MM.1S (cell line): ENCODE data around the gene MTERF2.

ENCODE experiments used
- DNase-seq: peaks from one replicate; pipeline ENCODE4 v3.0.0-alpha.2; 2015
- H2AFZ ChIP-seq: fragments of 300-600 bp; sonication (generic); 2 replicates; pipeline ENCODE4 v1.6.0; 2016; ENCODE audit warnings: antibody characterized with exemption, low read length
- H3F3A ChIP-seq: fragments of 300-600 bp; sonication (generic); 2 replicates; pipeline ENCODE4 v1.6.1; 2016; ENCODE audit warnings: mild to moderate bottlenecking, antibody characterized with exemption, low read length, moderate library complexity, mixed read lengths; ENCODE audit not compliant: insufficient read depth
- H3K27ac ChIP-seq: fragments of 300-600 bp; sonication (generic); 2 replicates; pipeline ENCODE4 v1.5.1; 2016; ENCODE audit warnings: mild to moderate bottlenecking, low read length
- H3K27me3 ChIP-seq: fragments of 300-600 bp; sonication (generic); replicated peaks from 2 replicates; pipeline ENCODE4 v1.6.0; 2016; ENCODE audit warnings: low read length; ENCODE audit not compliant: insufficient read depth
- H3K36me3 ChIP-seq: fragments of 300-600 bp; sonication (generic); replicated peaks from 2 replicates; pipeline ENCODE4 v1.6.1; 2016; ENCODE audit warnings: mild to moderate bottlenecking, low read length, mixed read lengths; ENCODE audit not compliant: insufficient read depth
- H3K4me1 ChIP-seq: fragments of 300-600 bp; sonication (generic); 2 replicates; pipeline ENCODE4 v1.6.1; 2016; ENCODE audit warnings: low read length, mixed read lengths
- H3K4me2 ChIP-seq: fragments of 300-600 bp; sonication (generic); 2 replicates; pipeline ENCODE4 v1.6.0; 2016; ENCODE audit warnings: low read depth, low read length
- H3K4me3 ChIP-seq: fragments of 300-600 bp; sonication (generic); 2 replicates; pipeline ENCODE4 v1.5.1; 2016; ENCODE audit warnings: low read length, mixed read lengths
- H3K79me2 ChIP-seq: fragments of 300-600 bp; sonication (generic); 2 replicates; pipeline ENCODE4 v1.6.1; 2016; ENCODE audit warnings: mixed run types, low read length, mixed read lengths
- H3K9ac ChIP-seq: fragments of 300-600 bp; sonication (generic); 2 replicates; pipeline ENCODE4 v1.6.1; 2016; ENCODE audit warnings: low read length, mixed read lengths
- H3K9me2 ChIP-seq: fragments of 300-600 bp; sonication (generic); replicated peaks from 2 replicates; pipeline ENCODE4 v1.6.1; 2016; ENCODE audit warnings: mild to moderate bottlenecking, low read length, mixed read lengths; ENCODE audit not compliant: insufficient read depth
- H3K9me3 ChIP-seq: fragments of 300-600 bp; sonication (generic); replicated peaks from 2 replicates; pipeline ENCODE4 v1.6.1; 2016; ENCODE audit warnings: mild to moderate bottlenecking, low read length, mixed read lengths; ENCODE audit not compliant: insufficient read depth
- H4K20me1 ChIP-seq: fragments of 300-600 bp; sonication (generic); 2 replicates; pipeline ENCODE4 v1.6.1; 2016; ENCODE audit warnings: mild to moderate bottlenecking, low read length, moderate library complexity, mixed read lengths; ENCODE audit not compliant: insufficient read depth
- EZH2 ChIP-seq: fragments of 300-600 bp; sonication (generic); optimal IDR thresholded peaks from 2 replicates; pipeline ENCODE3; 2017; ENCODE audit warnings: low read depth, mild to moderate bottlenecking, antibody characterized with exemption, low read length, mixed read lengths
- EZH2phosphoT487 ChIP-seq: fragments of 300-600 bp; sonication (generic); IDR thresholded peaks from 2 replicates; pipeline ENCODE4 v1.6.1; 2018; ENCODE audit warnings: antibody characterized with exemption, low read length
- TF ChIP-seq, protein P1 (sequence below): fragments of 300-600 bp; sonication (generic); IDR thresholded peaks from 2 replicates; pipeline ENCODE4 v1.5.1; 2016; ENCODE audit warnings: antibody characterized with exemption, low read length, mixed read lengths

MTERF2 gene

DNA sequence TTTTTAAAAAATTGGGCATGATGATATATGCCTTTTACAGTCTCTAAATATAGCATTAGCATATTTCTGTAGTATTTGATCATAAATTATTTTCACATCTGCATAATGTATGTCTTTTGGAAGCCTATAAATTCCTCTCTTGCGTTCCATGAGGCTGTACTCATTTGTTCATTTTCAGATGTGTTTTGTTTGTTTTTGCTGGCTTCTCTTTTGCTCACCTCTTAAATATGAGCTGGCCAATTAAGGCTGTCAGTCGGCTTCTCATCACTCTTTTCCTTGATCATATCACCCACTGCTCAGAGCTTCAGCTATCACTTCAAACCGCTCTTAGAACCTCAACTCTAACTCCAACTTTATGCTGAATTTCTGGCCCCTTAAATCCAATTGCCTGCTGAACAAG lies 24.7 kb downstream of the MTERF2 start:
- peaks cover 14% of the 10 kb centered on the region; the same call in 1 of the 2 replicates for H3K79me2 ChIP-seq

DNA sequence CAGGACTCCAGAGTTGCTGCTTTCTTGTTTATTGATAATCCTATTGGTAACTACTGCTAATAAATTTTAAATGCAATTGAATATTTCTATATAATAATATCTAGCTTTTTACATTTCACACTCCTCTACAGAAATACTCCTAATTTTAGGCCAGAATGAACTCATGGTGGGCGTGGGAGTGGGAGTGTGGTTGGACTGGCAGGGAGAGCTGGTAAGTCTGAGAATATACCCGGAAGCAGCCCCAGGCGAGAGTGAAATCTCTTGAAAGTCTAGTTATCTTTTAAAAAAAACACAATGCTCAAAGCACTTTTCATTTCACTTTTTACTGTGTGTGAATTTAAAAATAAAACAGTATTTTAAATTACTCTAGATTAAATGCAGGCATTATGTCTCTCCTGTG lies 26.5 kb downstream of the MTERF2 start:
- no peak for DNase-seq
- Histone ChIP-seq H3K36me3 (no peaks in the 10 kb centered on the region), H3K79me2 (peaks cover 14% of the 10 kb centered on the region; the same call in 1 of the 2 replicates), H3K9me2 (no peaks in the 10 kb centered on the region), H3K9ac (no peak overlapping the region), H3K9me3 (no peaks in the 10 kb centered on the region), H3F3A (no peaks in the 10 kb centered on the region), H4K20me1 (no peaks in the 10 kb centered on the region), H3K4me3 (no peak overlapping the region), H3K27ac (no peak overlapping the region), H3K4me1 (peaks cover 5% of the 10 kb centered on the region), H2AFZ (no peak overlapping the region), H3K27me3 (no peaks in the 10 kb centered on the region), H3K4me2 (no peak overlapping the region)
- no peak for TF ChIP-seq EZH2phosphoT487
- TF ChIP-seq EZH2: no peak
- TF ChIP-seq, protein P1, sequence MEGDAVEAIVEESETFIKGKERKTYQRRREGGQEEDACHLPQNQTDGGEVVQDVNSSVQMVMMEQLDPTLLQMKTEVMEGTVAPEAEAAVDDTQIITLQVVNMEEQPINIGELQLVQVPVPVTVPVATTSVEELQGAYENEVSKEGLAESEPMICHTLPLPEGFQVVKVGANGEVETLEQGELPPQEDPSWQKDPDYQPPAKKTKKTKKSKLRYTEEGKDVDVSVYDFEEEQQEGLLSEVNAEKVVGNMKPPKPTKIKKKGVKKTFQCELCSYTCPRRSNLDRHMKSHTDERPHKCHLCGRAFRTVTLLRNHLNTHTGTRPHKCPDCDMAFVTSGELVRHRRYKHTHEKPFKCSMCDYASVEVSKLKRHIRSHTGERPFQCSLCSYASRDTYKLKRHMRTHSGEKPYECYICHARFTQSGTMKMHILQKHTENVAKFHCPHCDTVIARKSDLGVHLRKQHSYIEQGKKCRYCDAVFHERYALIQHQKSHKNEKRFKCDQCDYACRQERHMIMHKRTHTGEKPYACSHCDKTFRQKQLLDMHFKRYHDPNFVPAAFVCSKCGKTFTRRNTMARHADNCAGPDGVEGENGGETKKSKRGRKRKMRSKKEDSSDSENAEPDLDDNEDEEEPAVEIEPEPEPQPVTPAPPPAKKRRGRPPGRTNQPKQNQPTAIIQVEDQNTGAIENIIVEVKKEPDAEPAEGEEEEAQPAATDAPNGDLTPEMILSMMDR: no peak

More for the DNA sequence above, 24.7 kb downstream of the MTERF2 start:
- Histone ChIP-seq H3F3A (no peaks in the 10 kb centered on the region), H3K4me2 (no peak overlapping the region), H4K20me1 (no peaks in the 10 kb centered on the region), H2AFZ (no peak overlapping the region), H3K9ac (no peak overlapping the region), H3K27me3 (no peaks in the 10 kb centered on the region), H3K4me3 (no peak overlapping the region), H3K9me2 (no peaks in the 10 kb centered on the region), H3K27ac (no peak overlapping the region), H3K36me3 (no peaks in the 10 kb centered on the region), H3K9me3 (no peaks in the 10 kb centered on the region), H3K4me1 (peaks cover 5% of the 10 kb centered on the region)
- TF ChIP-seq EZH2phosphoT487: no peak
- no peak for TF ChIP-seq EZH2
- TF ChIP-seq, protein P1: no peak
- DNase-seq: no peak

DNA sequence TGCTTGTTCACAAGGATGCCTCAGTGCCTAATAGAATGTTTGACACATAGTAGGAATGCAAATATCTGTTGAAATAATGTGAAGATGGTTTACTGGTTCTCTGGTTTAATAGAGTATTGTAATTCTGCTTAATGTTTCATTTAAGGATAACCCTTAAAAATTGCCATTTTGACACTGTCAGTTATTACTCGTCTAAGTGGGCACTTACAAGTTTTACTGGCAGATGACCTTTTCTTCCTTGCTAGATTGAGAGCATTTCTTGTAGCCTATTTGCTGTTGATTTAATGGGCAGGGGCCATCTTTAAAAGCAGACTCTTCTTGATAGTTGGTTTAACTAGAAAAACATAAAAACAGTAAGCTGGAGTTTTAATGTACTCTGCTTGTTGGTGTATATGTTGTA lies 29.4 kb downstream of the MTERF2 start:
- H3K4me3 ChIP-seq: peak overlapping the region; percentile 92
- no peaks in the 10 kb centered on the region for H3K27me3 ChIP-seq
- DNase-seq: no peak
- no peaks in the 10 kb centered on the region for H3F3A ChIP-seq
- H3K27ac ChIP-seq: no peak overlapping the region
- no peak for TF ChIP-seq EZH2
- TF ChIP-seq, protein P1: no peak
- H3K9me3 ChIP-seq: no peaks in the 10 kb centered on the region
- peaks cover 14% of the 10 kb centered on the region; the same call in 1 of the 2 replicates for H3K79me2 ChIP-seq
- no peaks in the 10 kb centered on the region for H4K20me1 ChIP-seq
- H3K36me3 ChIP-seq: no peaks in the 10 kb centered on the region
- H3K9ac ChIP-seq: no peak overlapping the region; the same call in 1 of the 2 replicates
- H2AFZ ChIP-seq: no peak overlapping the region
- peak overlapping the region; percentile 75 for H3K4me2 ChIP-seq
- H3K4me1 ChIP-seq: peaks cover 5% of the 10 kb centered on the region
- H3K9me2 ChIP-seq: no peaks in the 10 kb centered on the region
